H9 (cell line): ENCODE measurements around the gene IRF7. TPM values are rescaled to one million over a fixed set of nuclear protein-coding genes. Genes with fewer than 3 reads are reported as not detected.

Experiments
- DNase-seq: peaks from one replicate; pipeline ENCODE4 v3.0.0-alpha.2; 2017
- H2AFZ ChIP-seq: one replicate; pipeline ENCODE4 v1.6.1; 2013; ENCODE audit warnings: mild to moderate bottlenecking, low read length, control low read depth, moderate library complexity
- H2AK5ac ChIP-seq: 2 replicates; pipeline ENCODE4 v1.6.1; 2013; ENCODE audit warnings: low read length, control low read depth, mixed read lengths; ENCODE audit not compliant: insufficient read length
- H2BK120ac ChIP-seq: one replicate; pipeline ENCODE4 v1.6.1; 2013; ENCODE audit warnings: low read depth, mild to moderate bottlenecking, low read length, control low read depth, inconsistent platforms; ENCODE audit not compliant: poor library complexity, severe bottlenecking
- H2BK12ac ChIP-seq: 2 replicates; pipeline ENCODE4 v1.6.1; 2013; ENCODE audit warnings: low read length, control low read depth, mixed read lengths, low read depth; ENCODE audit not compliant: insufficient read length
- H2BK15ac ChIP-seq: 2 replicates; pipeline ENCODE4 v1.6.1; 2013; ENCODE audit warnings: low read depth, low read length, control low read depth
- H2BK20ac ChIP-seq: one replicate; pipeline ENCODE4 v1.6.1; 2013; ENCODE audit warnings: low read depth, mild to moderate bottlenecking, low read length, control low read depth, inconsistent platforms; ENCODE audit not compliant: poor library complexity, severe bottlenecking
- H2BK5ac ChIP-seq: 2 replicates; pipeline ENCODE4 v1.6.1; 2013; ENCODE audit warnings: low read length, control low read depth, mixed read lengths; ENCODE audit not compliant: insufficient read length
- H3K14ac ChIP-seq: 2 replicates; pipeline ENCODE4 v1.6.1; 2013; ENCODE audit warnings: low read length, control low read depth; ENCODE audit not compliant: insufficient read depth
- H3K18ac ChIP-seq: 2 replicates; pipeline ENCODE4 v1.6.1; 2013; ENCODE audit warnings: low read depth, mild to moderate bottlenecking, mixed read lengths, low read length, control low read depth; ENCODE audit not compliant: insufficient read length
- H3K23ac ChIP-seq: 2 replicates; pipeline ENCODE4 v1.6.1; 2013; ENCODE audit warnings: low read length, control low read depth, mixed read lengths, low read depth; ENCODE audit not compliant: insufficient read length
- H3K23me2 ChIP-seq: 2 replicates; pipeline ENCODE4 v1.6.1; 2013; ENCODE audit warnings: low read depth, mild to moderate bottlenecking, mixed read lengths, low read length, control low read depth; ENCODE audit not compliant: insufficient read length, poor library complexity, severe bottlenecking
- H3K27ac ChIP-seq: 2 replicates; pipeline ENCODE4 v1.5.1; 2013; ENCODE audit warnings: low read length, control low read depth, mixed read lengths, low read depth; ENCODE audit not compliant: insufficient read length
- H3K27me3 ChIP-seq: 2 replicates; pipeline ENCODE4 v1.6.1; 2013; ENCODE audit warnings: low read length, control low read depth, inconsistent platforms; ENCODE audit not compliant: insufficient read depth
- H3K4ac ChIP-seq: 2 replicates; pipeline ENCODE4 v1.6.1; 2013; ENCODE audit warnings: low read depth, mild to moderate bottlenecking, control low read depth, inconsistent platforms, low read length, moderate library complexity
- H3K4me1 ChIP-seq: 2 replicates; pipeline ENCODE4 v1.6.1; 2013; ENCODE audit warnings: low read length, control low read depth, inconsistent platforms; ENCODE audit not compliant: insufficient read depth
- H3K4me2 ChIP-seq: 2 replicates; pipeline ENCODE4 v1.6.1; 2013; ENCODE audit warnings: low read length, control low read depth, mixed read lengths; ENCODE audit not compliant: insufficient read length, insufficient read depth
- H3K56ac ChIP-seq: 2 replicates; pipeline ENCODE4 v1.6.1; 2013; ENCODE audit warnings: low read depth, mild to moderate bottlenecking, mixed read lengths, low read length, control low read depth; ENCODE audit not compliant: insufficient read length
- H3K79me1 ChIP-seq: 2 replicates; pipeline ENCODE4 v1.6.1; 2013; ENCODE audit warnings: low read depth, mild to moderate bottlenecking, moderate library complexity, low read length, control low read depth, inconsistent platforms; ENCODE audit not compliant: insufficient read depth, poor library complexity, severe bottlenecking
- H3K79me2 ChIP-seq: 2 replicates; pipeline ENCODE4 v1.6.1; 2013; ENCODE audit warnings: low read length, control low read depth, inconsistent platforms; ENCODE audit not compliant: insufficient read depth
- H3K9ac ChIP-seq: 2 replicates; pipeline ENCODE4 v1.6.1; 2013; ENCODE audit warnings: low read length, control low read depth, mixed read lengths; ENCODE audit not compliant: insufficient read length; ENCODE audit errors: extremely low read depth
- H3K9me3 ChIP-seq: one replicate; pipeline ENCODE4 v1.6.1; 2013; ENCODE audit warnings: low read depth, low read length, inconsistent platforms; ENCODE audit not compliant: control insufficient read depth
- H3T11ph ChIP-seq: one replicate; pipeline ENCODE4 v1.6.1; 2013; ENCODE audit warnings: mild to moderate bottlenecking, low read length, control low read depth, inconsistent platforms
- H4K20me1 ChIP-seq: one replicate; pipeline ENCODE4 v1.6.1; 2013; ENCODE audit not compliant: control insufficient read depth, insufficient read length, insufficient read depth
- H4K5ac ChIP-seq: 2 replicates; pipeline ENCODE4 v1.6.1; 2013; ENCODE audit warnings: low read depth, mild to moderate bottlenecking, mixed read lengths, low read length, control low read depth; ENCODE audit not compliant: insufficient read length
- H4K8ac ChIP-seq: replicated peaks from 2 replicates; pipeline ENCODE4 v1.6.1; 2013; ENCODE audit warnings: low read length, control low read depth, mixed read lengths, low read depth; ENCODE audit not compliant: insufficient read length
- H4K91ac ChIP-seq: 2 replicates; pipeline ENCODE4 v1.6.1; 2013; ENCODE audit warnings: low read depth, mild to moderate bottlenecking, moderate library complexity, mixed read lengths, low read length, control low read depth; ENCODE audit not compliant: insufficient read length
- H3K27ac Mint-ChIP-seq, 3 experiments: 2 replicates in 2 of 3; 3 replicates in 1 of 3; pipeline ENCODE4 v1.8.0; 2020 to 2021; ENCODE audit warnings: mixed read lengths in 3 of 3, mild to moderate bottlenecking in 1 of 3, moderate library complexity in 1 of 3
- H3K27me3 Mint-ChIP-seq: 2 replicates; pipeline ENCODE4 v1.8.0; 2021; ENCODE audit warnings: low read depth, mild to moderate bottlenecking, moderate library complexity, mixed read lengths
- H3K36me3 Mint-ChIP-seq, 3 experiments: 2 replicates in 2 of 3; 3 replicates in 1 of 3; pipeline ENCODE4 v1.8.0; 2020 to 2021; ENCODE audit warnings: low read depth in 3 of 3, mixed read lengths in 3 of 3; ENCODE audit not compliant: insufficient read depth in 1 of 3
- H3K4me1 Mint-ChIP-seq, 2 experiments: 2 replicates each; pipeline ENCODE4 v1.8.0; 2020; ENCODE audit warnings: mixed read lengths in 2 of 2
- H3K4me3 Mint-ChIP-seq, 2 experiments: 2 replicates in 1 of 2; 3 replicates in 1 of 2; pipeline ENCODE4 v1.8.0; 2020 to 2021; ENCODE audit warnings: mild to moderate bottlenecking in 2 of 2, mixed read lengths in 2 of 2, moderate library complexity in 1 of 2
- H3K9me3 Mint-ChIP-seq, 2 experiments: 2 replicates in 1 of 2; 3 replicates in 1 of 2; pipeline ENCODE4 v1.8.0; 2020; ENCODE audit warnings: mild to moderate bottlenecking in 2 of 2, mixed read lengths in 2 of 2, moderate library complexity in 1 of 2
- CTCF ChIP-seq: fragments of 200-600 bp; sonication (generic); conservative IDR thresholded peaks from 3 replicates; pipeline ENCODE4 v1.8.0; 2021; ENCODE audit warnings: antibody characterized with exemption, mild to moderate bottlenecking
- whole genome bisulfite sequencing: extraction: QIAGEN DNeasy Blood & Tissue Kit; methylation state at CpG from one replicate; pipeline ENCODE4 v1.1.7; 2013; ENCODE audit warnings: missing lambda C conversion rate, low lambda C conversion rate, mixed read lengths; ENCODE audit not compliant: insufficient read length; ENCODE audit errors: extremely low coverage; 5-methylcytosine and 5-hydroxymethylcytosine counted together
- total RNA-seq: library from RNA; stranded (reverse); gene quantifications from 2 replicates; pipeline ENCODE4 v1.2.1, GENCODE V29; 2021

The IRF7 gene
- total RNA-seq, 1 experiment from 2014 or later, result 9.8 TPM

GRCh38 chr11:568306-569157, 47.2 kb downstream of the IRF7 start:
- peaks cover 8% of the 10 kb centered on the region for H3K23me2 ChIP-seq
- Mint-ChIP-seq H3K27me3 (peaks cover 2% of the 10 kb centered on the region), H3K36me3 (peaks cover 0 to 9% (median 2%) of the 10 kb centered on the region in 3 experiments; a peak in 5 of 7 replicates), H3K27ac (no peak overlapping the region), H3K4me3 (peak overlapping the region; percentile 69 to 77), H3K4me1 (peaks cover 27 to 35% of the 10 kb centered on the region in 2 experiments), H3K9me3 (0 out of 5 replicates have a peak, but pooled peaks cover 0 to 2% of the 10 kb centered on the region in 2 experiments)
- H3K27ac ChIP-seq, result no peak overlapping the region
- H3K27me3 ChIP-seq, result no peaks in the 10 kb centered on the region
- H2BK120ac ChIP-seq, result no peak overlapping the region
- no peak overlapping the region; the same call in 1 of the 2 replicates for H3K14ac ChIP-seq
- H3K18ac ChIP-seq, result no peak overlapping the region
- H3K4ac ChIP-seq, result no peak overlapping the region
- no peak overlapping the region for H3K23ac ChIP-seq
- TF ChIP-seq CTCF, result no peak
- H4K5ac ChIP-seq, result no peak overlapping the region
- H2BK20ac ChIP-seq, result no peak overlapping the region
- no peak overlapping the region for H4K8ac ChIP-seq
- H3K9ac ChIP-seq, result no peak overlapping the region
- no peak overlapping the region for H2BK12ac ChIP-seq
- H4K91ac ChIP-seq, result no peak overlapping the region
- WGBS, result no CpG with 5 or more reads among the region's 123 CpGs
- H2AK5ac ChIP-seq, result no peak overlapping the region
- no peak overlapping the region for H3T11ph ChIP-seq
- no peaks in the 10 kb centered on the region for H3K79me1 ChIP-seq
- no peaks in the 10 kb centered on the region for H3K79me2 ChIP-seq
- H2BK15ac ChIP-seq, result no peak overlapping the region
- no peaks in the 10 kb centered on the region for H3K4me1 ChIP-seq
- no peaks in the 10 kb centered on the region for H3K9me3 ChIP-seq
- H3K56ac ChIP-seq, result no peak overlapping the region
- no peak overlapping the region for H2BK5ac ChIP-seq
- H2AFZ ChIP-seq, result no peak overlapping the region
- DNase-seq, result peak; percentile 96
- H4K20me1 ChIP-seq, result no peaks in the 10 kb centered on the region
- peak overlapping the region; percentile 22 for H3K4me2 ChIP-seq
